NK-92 (cell line): ENCODE results near the gene FMN1.

ENCODE experiments used
- DNase-seq: peaks from one replicate; lab custom pipeline; 2025; ENCODE audit not compliant: unreplicated experiment; lab: John Stamatoyannopoulos, UW

Gene FMN1, protein sequence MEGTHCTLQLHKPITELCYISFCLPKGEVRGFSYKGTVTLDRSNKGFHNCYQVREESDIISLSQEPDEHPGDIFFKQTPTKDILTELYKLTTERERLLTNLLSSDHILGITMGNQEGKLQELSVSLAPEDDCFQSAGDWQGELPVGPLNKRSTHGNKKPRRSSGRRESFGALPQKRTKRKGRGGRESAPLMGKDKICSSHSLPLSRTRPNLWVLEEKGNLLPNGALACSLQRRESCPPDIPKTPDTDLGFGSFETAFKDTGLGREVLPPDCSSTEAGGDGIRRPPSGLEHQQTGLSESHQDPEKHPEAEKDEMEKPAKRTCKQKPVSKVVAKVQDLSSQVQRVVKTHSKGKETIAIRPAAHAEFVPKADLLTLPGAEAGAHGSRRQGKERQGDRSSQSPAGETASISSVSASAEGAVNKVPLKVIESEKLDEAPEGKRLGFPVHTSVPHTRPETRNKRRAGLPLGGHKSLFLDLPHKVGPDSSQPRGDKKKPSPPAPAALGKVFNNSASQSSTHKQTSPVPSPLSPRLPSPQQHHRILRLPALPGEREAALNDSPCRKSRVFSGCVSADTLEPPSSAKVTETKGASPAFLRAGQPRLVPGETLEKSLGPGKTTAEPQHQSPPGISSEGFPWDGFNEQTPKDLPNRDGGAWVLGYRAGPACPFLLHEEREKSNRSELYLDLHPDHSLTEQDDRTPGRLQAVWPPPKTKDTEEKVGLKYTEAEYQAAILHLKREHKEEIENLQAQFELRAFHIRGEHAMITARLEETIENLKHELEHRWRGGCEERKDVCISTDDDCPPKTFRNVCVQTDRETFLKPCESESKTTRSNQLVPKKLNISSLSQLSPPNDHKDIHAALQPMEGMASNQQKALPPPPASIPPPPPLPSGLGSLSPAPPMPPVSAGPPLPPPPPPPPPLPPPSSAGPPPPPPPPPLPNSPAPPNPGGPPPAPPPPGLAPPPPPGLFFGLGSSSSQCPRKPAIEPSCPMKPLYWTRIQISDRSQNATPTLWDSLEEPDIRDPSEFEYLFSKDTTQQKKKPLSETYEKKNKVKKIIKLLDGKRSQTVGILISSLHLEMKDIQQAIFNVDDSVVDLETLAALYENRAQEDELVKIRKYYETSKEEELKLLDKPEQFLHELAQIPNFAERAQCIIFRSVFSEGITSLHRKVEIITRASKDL (N-terminal part only)

GRCh38 chr15:33194704-33195670 is at the start of gene FMN1:
Gene FMN1 (minus strand): TSS chr15:33194714. CDS start chr15:33154914, 39,800 bp downstream.
- no peak for DNase-seq

- no peak for DNase-seq
Observed at GRCh38 chr15:33243869-33244268, 49.4 kb upstream of the FMN1 start.

DNA sequence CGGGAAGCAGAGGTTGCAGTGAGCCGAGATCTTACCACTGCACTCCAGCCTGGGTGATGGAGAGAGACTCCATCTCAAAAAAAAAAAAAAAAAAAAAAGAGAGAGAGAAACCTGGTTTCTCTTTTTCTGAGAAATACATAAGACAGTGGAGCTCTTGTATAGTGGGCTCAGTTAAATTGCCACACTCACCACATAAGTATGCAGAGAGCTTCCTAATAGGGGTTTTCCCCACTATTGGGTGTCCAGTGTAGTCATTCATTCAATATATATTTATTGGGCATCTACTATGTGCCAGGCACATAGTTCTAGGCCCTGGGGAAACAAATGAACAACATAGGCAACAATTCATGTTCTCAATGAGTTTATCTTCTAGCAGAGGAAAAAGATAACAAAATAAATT is 48.9 kb upstream of the FMN1 start:
- no peak for DNase-seq

DNA sequence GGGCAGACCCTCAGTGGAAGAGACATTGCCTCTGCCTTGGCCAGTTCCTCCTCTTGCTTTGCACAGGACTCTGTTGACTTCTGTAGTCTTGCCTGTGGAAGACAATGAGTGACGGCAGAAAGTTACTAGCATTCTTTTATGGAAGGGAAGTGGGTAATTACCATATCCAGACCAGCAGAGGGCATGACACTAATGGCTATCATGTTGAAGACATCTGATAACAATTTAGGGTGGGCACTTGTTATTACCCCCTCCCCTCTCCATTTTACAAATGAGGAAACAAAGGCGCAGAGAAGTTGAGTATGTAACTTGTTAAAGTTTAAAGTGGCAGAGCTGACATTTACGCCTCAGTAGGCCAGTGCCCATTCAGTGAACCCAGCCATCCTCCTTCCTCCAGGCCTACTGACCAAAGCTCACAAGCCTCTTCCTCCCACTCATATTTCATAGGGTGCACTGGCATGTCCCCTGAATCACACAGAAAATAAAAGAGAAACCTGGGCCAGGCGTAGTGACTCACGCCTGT is 48.2 kb upstream of the FMN1 start:
- DNase-seq = no peak

DNA sequence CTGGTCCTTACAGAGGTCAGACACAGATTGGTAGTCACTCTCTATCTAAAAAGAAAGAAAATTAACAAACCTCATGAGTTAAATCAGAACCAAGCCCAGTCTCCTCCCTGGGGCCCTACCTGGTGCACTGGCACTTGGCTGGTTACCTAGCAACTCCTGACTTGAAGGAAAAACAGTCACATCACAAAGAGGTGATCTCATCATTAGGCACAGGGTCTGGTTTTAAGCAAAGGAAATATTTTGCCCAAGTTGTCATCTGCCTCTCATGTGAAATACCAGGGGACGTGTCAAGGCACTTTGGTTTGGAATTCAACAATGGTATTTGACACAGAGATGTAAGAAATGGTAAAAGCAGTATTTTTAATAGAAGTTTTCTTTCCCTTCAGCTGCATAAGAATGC is 47.7 kb upstream of the FMN1 start:
- no peak for DNase-seq

DNA sequence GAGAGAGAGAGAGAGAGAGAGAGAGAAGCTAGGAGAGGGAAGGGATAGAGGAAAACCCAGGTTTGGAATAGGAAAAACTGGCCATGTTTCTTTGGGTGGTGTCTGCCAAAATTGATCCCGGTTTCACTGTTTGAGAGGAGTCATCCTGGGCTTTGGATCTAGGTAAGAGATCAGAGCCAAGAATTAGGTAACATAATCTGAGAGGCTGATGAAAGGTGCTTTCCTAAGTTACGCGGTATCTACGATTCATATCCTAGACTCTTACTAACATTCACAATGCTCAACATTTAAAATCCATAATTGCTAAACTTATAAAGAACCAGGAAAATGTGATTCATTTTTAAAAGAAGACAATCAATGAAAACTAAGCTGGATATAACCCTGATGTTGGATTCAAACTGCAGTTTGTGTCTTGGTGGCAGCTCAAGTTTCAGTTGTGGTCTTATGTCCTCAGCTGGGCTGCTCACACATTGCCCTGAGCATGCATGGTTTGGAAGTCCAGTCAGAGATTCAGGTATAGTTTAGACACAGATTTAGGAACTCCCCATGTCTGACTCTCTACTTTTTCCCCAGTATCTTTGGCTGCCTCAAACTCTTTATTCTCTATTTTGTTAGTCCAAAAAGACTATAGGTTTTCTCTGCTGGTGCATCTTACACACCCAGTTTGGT is 42.5 kb upstream of the FMN1 start:
- DNase-seq = no peak

DNA sequence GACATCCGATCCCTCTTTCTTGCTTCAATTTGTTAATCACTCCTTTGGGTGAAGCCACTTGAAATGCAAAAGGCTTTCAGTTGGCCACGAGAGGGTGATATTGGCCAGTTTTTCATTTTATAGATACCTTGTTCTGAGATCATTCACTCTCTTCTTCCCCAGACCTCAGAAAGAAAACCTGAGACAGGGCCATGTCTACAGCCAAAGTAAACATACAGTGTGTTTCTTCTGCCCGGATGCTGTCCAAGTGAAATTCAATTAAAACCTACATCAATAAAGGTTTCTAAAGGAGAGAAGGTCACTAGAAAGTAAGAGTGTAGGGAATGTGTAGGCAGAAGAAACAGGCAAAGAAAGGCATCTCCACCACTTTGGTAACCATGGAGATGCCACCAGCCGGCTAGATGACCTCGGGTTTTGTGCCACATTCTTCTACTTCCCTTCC is 39.5 kb upstream of the FMN1 start:
- DNase-seq = no peak

DNA sequence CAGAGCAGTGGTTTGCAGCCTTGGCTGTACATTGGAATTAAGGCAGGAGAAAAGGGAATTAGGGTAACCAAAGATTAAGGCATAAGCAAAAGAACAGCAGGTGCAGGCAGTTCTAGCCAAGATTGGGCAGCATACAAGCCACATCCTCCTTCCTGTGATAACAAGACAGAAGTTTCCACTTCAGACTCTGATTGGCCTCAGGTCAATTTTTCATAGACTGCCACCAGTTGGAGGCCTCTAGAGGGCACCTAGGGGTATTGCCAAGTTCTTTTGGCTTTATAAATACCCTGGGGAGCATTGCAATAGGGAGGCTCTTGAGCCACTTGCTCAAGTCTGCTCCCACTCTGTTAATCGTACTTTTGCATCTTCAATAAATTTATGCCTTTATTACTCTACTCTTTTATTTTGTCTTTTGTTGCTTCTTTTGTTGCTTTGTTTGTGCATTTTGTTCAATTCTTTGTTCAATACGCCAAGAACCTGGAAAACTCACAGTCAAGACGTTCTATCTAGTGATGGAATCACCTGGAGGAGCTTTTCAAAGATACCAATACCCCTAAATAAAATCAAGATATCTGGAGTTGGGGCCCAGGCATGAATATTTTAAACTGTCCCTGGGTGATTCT is 32.2 kb upstream of the FMN1 start:
- DNase-seq = no peak

GRCh38 chr15:33218071-33218491 is 23.6 kb upstream of the FMN1 start:
- no peak for DNase-seq

- no peak for DNase-seq
Observed at GRCh38 chr15:33215941-33216872, 21.7 kb upstream of the FMN1 start.

DNA sequence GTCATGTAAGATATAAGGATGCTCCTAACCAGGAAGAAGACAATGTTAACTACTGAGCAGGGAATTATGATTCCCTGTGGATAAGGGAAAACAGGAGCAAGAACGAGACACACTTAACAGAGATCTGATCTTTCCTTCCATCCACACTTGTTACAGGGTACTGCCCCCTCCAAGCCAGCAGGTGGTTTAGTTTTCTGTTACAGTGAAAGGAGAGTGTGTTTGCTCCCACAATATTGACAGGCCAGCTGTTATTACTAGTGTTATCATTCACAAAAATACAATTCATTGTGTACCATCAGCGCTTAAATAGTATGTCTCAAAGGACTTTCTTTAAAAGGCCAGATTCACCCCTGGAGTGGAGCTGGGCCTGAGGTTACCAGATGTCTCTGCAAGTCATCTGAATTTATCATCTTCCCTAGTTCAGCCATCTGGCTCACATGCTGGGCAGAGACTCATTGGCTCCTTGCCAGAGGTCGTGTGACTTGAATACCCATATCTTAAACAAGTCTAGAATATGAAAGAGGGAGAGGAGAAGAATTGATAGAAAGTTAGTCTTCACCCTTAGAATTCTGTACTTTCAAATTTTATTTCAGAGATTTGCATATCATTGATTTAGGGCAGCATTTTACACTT is 16.8 kb upstream of the FMN1 start:
- no peak for DNase-seq

DNA sequence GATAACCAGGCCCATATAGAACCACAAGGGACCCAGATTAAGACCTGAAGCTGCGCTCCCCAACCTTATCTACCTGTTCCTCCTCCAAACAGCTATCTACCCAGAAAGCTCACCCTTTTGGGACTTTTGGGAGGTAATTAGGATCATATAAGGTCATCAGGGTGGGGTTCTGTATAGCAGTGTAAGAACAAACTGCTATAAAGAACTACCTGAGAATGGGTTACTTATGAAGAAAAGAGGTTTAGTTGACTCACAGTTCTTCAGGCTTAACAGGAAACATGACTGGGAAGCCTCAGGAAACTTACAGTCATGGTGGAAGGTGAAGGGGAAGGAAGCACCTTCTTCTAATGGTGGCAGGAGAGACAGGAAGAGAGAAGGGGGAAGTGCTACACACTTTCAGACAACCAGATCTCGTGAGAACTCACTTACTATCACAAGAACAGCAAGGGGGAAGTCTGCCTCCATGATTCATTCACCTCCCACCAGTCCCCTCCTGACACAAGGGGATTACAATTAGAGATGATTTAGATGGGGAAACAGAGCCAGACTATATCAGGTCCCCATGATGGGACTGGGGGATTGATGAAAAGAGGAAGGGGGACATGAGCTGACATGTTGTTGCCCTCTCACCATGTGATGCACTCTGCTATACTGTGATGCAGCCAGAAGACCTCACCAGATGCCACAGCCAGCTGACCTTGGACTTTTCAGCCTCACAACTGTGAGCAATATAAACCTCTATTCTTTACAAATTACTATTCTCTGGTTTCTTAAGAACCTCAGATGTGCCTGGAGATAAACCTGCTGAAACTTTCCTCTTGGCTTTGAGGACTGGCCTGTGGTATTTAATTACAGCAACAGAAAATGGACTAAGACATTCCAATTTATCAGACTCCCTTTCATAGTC is 15.3 kb upstream of the FMN1 start:
- DNase-seq = no peak

GRCh38 chr15:33207646-33208045 is 13.1 kb upstream of the FMN1 start:
- DNase-seq = no peak

DNA sequence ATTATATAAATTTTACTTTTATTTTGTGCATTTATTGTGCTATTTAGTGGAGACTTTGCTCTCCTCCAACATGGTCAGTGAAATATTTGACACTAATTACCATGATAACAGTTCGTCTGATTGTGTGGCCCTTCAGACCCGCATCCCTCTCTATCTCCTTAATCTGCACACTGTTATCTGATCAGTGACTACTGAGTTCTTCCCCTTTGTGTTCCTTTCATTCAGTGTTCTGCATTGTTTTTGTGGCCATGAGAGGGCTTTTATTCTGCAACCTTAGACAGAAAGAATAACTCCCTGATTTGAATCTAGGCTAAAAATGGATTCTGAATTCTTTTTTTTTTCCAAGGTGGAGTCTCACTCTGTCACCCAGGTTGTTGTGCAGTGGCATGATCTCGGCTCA is 11.9 kb upstream of the FMN1 start:
- no peak for DNase-seq

DNA sequence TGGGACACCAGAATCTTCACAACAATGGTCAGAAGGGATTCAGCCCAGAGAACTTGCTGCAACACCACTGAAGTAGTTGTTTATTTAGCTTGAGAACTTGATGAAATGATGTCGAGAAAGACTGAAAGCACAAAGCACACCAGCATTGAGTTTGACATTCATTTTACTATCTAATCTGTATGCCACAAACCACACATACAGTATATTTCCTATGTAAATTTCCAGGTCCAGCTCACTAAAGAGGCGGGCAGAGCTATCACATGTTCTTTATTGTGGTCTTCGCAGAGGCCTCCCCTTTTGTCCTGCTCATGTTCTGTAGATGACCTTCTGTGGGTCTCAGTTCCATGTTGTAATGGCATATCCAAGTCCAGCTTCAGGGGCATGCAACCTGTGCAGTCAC is 10.4 kb upstream of the FMN1 start:
- DNase-seq = no peak

GRCh38 chr15:33204087-33204486 is 9.6 kb upstream of the FMN1 start:
- DNase-seq = no peak
